NCI-H2196 (cell line): ENCODE data around the gene DIP2C.
"Not testable (repeated sequence)": the region's sequence is repeated elsewhere in the genome, so short reads cannot be mapped to it uniquely, and the experiment has no call there.

Experiments used
- DNase-seq: peaks from one replicate; lab custom pipeline; 2025; ENCODE audit not compliant: unreplicated experiment; lab: John Stamatoyannopoulos, UW

DIP2C gene

GRCh38 chr10:364267-364775 is 325.1 kb downstream of the DIP2C start:
- no peak for DNase-seq

- DNase-seq = no peak
Measured at GRCh38 chr10:363152-363551, 326.3 kb downstream of the DIP2C start.

- no peak for DNase-seq
Measured at GRCh38 chr10:361203-362081, 328.0 kb downstream of the DIP2C start.

- DNase-seq = no peak
Measured at GRCh38 chr10:360653-361052, 328.8 kb downstream of the DIP2C start.

GRCh38 chr10:359762-360161 is 329.7 kb downstream of the DIP2C start:
- DNase-seq = no peak

GRCh38 chr10:359093-359492 is 330.4 kb downstream of the DIP2C start:
- DNase-seq = no peak

- no peak for DNase-seq
Measured at GRCh38 chr10:357201-357950, 332.1 kb downstream of the DIP2C start.

- no peak for DNase-seq
Measured at GRCh38 chr10:356452-356851, 333.0 kb downstream of the DIP2C start.

- DNase-seq = no peak
Measured at GRCh38 chr10:354901-355617, 334.4 kb downstream of the DIP2C start.

GRCh38 chr10:352476-353235 is 336.8 kb downstream of the DIP2C start:
- no peak for DNase-seq

GRCh38 chr10:351770-352334 is 337.6 kb downstream of the DIP2C start:
- no peak for DNase-seq

- DNase-seq = no peak
Measured at GRCh38 chr10:350981-351501, 338.4 kb downstream of the DIP2C start.

GRCh38 chr10:349081-349480 is 340.4 kb downstream of the DIP2C start:
- DNase-seq = no peak

GRCh38 chr10:348456-348855 is 341.0 kb downstream of the DIP2C start:
- no peak for DNase-seq

- DNase-seq = not testable (repeated sequence)
Measured at GRCh38 chr10:347774-348173, 341.7 kb downstream of the DIP2C start.

- not testable (repeated sequence) for DNase-seq
Measured at GRCh38 chr10:347190-347589, 342.3 kb downstream of the DIP2C start.

GRCh38 chr10:344582-345200 is 344.8 kb downstream of the DIP2C start:
- DNase-seq = no peak

GRCh38 chr10:343231-344220 is 345.9 kb downstream of the DIP2C start:
- no peak for DNase-seq
